HepG2 (cell line): ENCODE measurements around the gene PLSCR4. TPM values are rescaled to one million over a fixed set of nuclear protein-coding genes. Genes with fewer than 3 reads are reported as not detected.

ENCODE experiments used
- GMEB1 ChIP-seq: sonication (generic); formaldehyde crosslinking; IDR thresholded peaks from 2 replicates; pipeline ENCODE4 v1.5.1; 2020; ENCODE audit warnings: missing genetic modification reagents, mild to moderate bottlenecking, borderline replicate concordance
- MAX ChIP-seq: IDR thresholded peaks from 2 replicates; pipeline ENCODE4 v1.6.1; 2012; ENCODE audit warnings: inconsistent platforms
- PRDM4 ChIP-seq: sonication (generic); formaldehyde crosslinking; IDR thresholded peaks from 2 replicates; pipeline ENCODE4 v1.9.0; 2021; ENCODE audit warnings: missing genetic modification reagents, borderline replicate concordance
- ZNF326 ChIP-seq: sonication (generic); formaldehyde crosslinking; IDR thresholded peaks from 2 replicates; pipeline ENCODE4 v1.4.0; 2020; ENCODE audit warnings: missing genetic modification reagents, borderline replicate concordance
- ZNF501 ChIP-seq: sonication (generic); formaldehyde crosslinking; IDR thresholded peaks from 2 replicates; pipeline ENCODE4 v1.5.1; 2020; ENCODE audit warnings: mild to moderate bottlenecking, moderate library complexity, missing genetic modification reagents
- ZNF563 ChIP-seq: sonication (generic); formaldehyde crosslinking; IDR thresholded peaks from 2 replicates; pipeline ENCODE4 v1.8.0; 2022; ENCODE audit warnings: mild to moderate bottlenecking, moderate library complexity, missing genetic modification reagents
- ZNF75D ChIP-seq: sonication (generic); formaldehyde crosslinking; IDR thresholded peaks from 2 replicates; pipeline ENCODE4 v1.8.1; 2023; ENCODE audit warnings: missing genetic modification reagents, mild to moderate bottlenecking, borderline replicate concordance
- polyA plus RNA-seq, 8 experiments: library from polyadenylated mRNA; depleted of rRNA in 3 of 8; stranded (reverse) in 7 of 8; unstranded in 1 of 8; fragments of >200 nt; fragmentation: Illumina TruSeq in 4 of 8; extraction: Trizol in 4 of 8; gene quantifications; 2 replicates each; pipeline versions ENCODE4 v1.2.1 to v1.2.3, GENCODE V29; 2011 to 2016; ENCODE audit warnings: low read depth in 4 of 8, missing spikeins in 1 of 8, mixed read lengths in 1 of 8; ENCODE audit not compliant: insufficient read depth in 1 of 8
- total RNA-seq, 5 experiments: library from RNA; depleted of rRNA; stranded (reverse); fragments of >200 nt; fragmentation: Illumina TruSeq; extraction: Trizol; gene quantifications; 2 replicates each; pipeline ENCODE4 v1.2.3, GENCODE V29; 2016; ENCODE audit warnings: low read depth in 1 of 5
- TF ChIP-seq, protein P1 (sequence below): sonication (generic); formaldehyde crosslinking; IDR thresholded peaks from 2 replicates; pipeline ENCODE4 v1.4.0; 2020; ENCODE audit warnings: mild to moderate bottlenecking, missing genetic modification reagents
- TF ChIP-seq, protein P2 (sequence below): IDR thresholded peaks from 2 replicates; pipeline ENCODE4 v1.6.1; 2012; ENCODE audit warnings: low read length, improper control_type of control experiment
- TF ChIP-seq, protein P3 (sequence below): sonication (generic); formaldehyde crosslinking; IDR thresholded peaks from 2 replicates; pipeline ENCODE4 v1.5.0; 2020; ENCODE audit warnings: mild to moderate bottlenecking, missing genetic modification reagents

Gene PLSCR4
- total and polyA plus RNA-seq, 2 of the 13 experiments (the other 11 are each of a cell fraction or from before 2014, with no cell fraction given): 1.5 to 59.0 TPM

GRCh38 chr3:146268535-146269219, 17.8 kb upstream of the PLSCR4 start (continued):
- TF ChIP-seq PRDM4 (CRISPR knock-in tag) (no peak), MAX (no peak), ZNF326 (CRISPR knock-in tag) (no peak), ZNF75D (no peak), GMEB1 (CRISPR knock-in tag) (no peak), ZNF563 (no peak), ZNF501 (CRISPR knock-in tag) (no peak)
- TF ChIP-seq, protein P1, sequence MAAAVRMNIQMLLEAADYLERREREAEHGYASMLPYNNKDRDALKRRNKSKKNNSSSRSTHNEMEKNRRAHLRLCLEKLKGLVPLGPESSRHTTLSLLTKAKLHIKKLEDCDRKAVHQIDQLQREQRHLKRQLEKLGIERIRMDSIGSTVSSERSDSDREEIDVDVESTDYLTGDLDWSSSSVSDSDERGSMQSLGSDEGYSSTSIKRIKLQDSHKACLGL (CRISPR knock-in tag): no peak
- TF ChIP-seq, protein P2, sequence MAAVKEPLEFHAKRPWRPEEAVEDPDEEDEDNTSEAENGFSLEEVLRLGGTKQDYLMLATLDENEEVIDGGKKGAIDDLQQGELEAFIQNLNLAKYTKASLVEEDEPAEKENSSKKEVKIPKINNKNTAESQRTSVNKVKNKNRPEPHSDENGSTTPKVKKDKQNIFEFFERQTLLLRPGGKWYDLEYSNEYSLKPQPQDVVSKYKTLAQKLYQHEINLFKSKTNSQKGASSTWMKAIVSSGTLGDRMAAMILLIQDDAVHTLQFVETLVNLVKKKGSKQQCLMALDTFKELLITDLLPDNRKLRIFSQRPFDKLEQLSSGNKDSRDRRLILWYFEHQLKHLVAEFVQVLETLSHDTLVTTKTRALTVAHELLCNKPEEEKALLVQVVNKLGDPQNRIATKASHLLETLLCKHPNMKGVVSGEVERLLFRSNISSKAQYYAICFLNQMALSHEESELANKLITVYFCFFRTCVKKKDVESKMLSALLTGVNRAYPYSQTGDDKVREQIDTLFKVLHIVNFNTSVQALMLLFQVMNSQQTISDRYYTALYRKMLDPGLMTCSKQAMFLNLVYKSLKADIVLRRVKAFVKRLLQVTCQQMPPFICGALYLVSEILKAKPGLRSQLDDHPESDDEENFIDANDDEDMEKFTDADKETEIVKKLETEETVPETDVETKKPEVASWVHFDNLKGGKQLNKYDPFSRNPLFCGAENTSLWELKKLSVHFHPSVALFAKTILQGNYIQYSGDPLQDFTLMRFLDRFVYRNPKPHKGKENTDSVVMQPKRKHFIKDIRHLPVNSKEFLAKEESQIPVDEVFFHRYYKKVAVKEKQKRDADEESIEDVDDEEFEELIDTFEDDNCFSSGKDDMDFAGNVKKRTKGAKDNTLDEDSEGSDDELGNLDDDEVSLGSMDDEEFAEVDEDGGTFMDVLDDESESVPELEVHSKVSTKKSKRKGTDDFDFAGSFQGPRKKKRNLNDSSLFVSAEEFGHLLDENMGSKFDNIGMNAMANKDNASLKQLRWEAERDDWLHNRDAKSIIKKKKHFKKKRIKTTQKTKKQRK: no peak
- TF ChIP-seq, protein P3, sequence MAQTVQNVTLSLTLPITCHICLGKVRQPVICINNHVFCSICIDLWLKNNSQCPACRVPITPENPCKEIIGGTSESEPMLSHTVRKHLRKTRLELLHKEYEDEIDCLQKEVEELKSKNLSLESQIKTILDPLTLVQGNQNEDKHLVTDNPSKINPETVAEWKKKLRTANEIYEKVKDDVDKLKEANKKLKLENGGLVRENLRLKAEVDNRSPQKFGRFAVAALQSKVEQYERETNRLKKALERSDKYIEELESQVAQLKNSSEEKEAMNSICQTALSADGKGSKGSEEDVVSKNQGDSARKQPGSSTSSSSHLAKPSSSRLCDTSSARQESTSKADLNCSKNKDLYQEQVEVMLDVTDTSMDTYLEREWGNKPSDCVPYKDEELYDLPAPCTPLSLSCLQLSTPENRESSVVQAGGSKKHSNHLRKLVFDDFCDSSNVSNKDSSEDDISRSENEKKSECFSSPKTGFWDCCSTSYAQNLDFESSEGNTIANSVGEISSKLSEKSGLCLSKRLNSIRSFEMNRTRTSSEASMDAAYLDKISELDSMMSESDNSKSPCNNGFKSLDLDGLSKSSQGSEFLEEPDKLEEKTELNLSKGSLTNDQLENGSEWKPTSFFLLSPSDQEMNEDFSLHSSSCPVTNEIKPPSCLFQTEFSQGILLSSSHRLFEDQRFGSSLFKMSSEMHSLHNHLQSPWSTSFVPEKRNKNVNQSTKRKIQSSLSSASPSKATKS: no peak
- TF ChIP-seq, all 625 proteins: peak for 0
